Measurements from ENCODE around the gene TPTE2.
"Not testable (repeated sequence)": the region's sequence is repeated elsewhere in the genome, so short reads cannot be mapped to it uniquely, and the experiment has no call there.

The TPTE2 gene

GRCh38 chr13:19567820-19568534 lies 6.6 kb upstream of the TPTE2 start:
- in situ Hi-C loops (cut with HindIII; ENCODE audit: low sequenced_read_pairs) = no loop called here

GRCh38 chr13:19561585-19561984 lies 253 bp upstream of the TPTE2 start:
- in situ Hi-C loops (cut with HindIII; ENCODE audit: low sequenced_read_pairs) = no loop called here

- in situ Hi-C loops (cut with HindIII; ENCODE audit: low sequenced_read_pairs) = not testable (repeated sequence)
These were observed 660 bp downstream of the TPTE2 start for GRCh38 chr13:19560672-19561071.

- in situ Hi-C loops (cut with HindIII; ENCODE audit: low sequenced_read_pairs) = not testable (repeated sequence)
These were observed 1.6 kb downstream of the TPTE2 start for GRCh38 chr13:19559739-19560138.

DNA sequence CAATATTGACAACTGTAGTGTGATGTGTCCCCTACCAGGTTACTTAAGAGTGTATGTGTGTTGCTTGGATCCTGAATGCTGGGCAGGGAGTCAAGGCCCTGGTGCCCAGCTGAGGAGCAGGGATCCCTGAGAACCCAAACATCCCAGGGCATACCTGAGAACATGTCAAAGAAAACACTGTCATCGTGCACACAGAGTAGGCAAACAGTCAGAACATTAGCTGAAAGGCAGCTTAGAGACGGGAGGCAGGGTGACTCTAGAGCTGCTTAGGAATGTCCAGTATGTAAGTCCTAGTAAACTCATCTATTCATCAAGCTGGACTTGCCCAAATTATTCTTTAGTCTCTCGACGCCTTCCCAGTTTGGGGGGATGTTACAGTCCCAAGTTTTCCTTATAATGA lies 4.0 kb downstream of the TPTE2 start:
- in situ Hi-C loops (cut with HindIII; ENCODE audit: low sequenced_read_pairs) = not testable (repeated sequence)

GRCh38 chr13:19549245-19549644 lies 12.1 kb downstream of the TPTE2 start:
- in situ Hi-C loops (cut with HindIII; ENCODE audit: low sequenced_read_pairs) = not testable (repeated sequence)

GRCh38 chr13:19525634-19526033 lies 35.7 kb downstream of the TPTE2 start:
- in situ Hi-C loops (cut with HindIII; ENCODE audit: low sequenced_read_pairs) = not testable (repeated sequence)

DNA sequence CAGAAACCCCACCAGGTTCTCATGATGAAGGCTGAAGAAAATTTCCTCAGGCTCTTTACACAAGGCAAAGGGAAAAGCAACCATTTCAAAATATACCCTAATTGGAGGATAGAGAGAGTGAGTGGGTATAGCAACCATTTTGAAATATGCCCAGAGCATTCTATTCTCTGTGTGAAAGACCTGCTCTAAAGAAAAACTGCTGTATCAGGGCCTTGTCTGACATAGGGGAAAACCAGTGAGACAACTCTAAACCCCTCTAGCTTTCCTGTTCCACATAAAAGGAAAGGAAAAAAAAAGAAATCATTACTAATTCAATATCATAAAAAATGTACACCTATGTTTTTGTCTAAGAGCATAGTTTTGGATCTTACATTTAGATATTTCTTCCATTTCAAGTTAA lies 42.3 kb downstream of the TPTE2 start:
- in situ Hi-C loops (cut with HindIII; ENCODE audit: low sequenced_read_pairs) = no loop called here

GRCh38 chr13:19507623-19508022 lies 53.7 kb downstream of the TPTE2 start:
- in situ Hi-C loops (cut with HindIII; ENCODE audit: low sequenced_read_pairs) = not testable (repeated sequence)

DNA sequence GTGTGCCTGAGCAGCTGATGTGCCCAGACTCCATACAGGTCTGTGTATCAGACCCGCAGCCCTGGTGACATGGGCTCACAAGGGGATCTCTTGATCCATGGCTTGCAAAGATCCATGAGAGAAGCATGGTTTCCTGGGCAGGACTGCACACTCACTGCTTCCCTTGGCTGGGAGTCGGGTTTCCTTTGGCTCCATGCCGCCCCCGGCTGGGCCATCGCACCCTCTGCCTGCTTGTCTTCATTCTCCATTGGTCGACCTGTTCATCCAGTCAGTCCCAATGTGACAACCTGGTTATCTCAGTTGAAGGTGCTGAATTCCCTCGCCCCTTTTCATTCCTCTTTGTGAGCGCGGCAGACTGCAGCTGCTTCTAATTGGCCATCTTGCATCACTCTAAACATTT lies 101.2 kb downstream of the TPTE2 start:
- in situ Hi-C loops (cut with HindIII; ENCODE audit: low sequenced_read_pairs) = not testable (repeated sequence)

DNA sequence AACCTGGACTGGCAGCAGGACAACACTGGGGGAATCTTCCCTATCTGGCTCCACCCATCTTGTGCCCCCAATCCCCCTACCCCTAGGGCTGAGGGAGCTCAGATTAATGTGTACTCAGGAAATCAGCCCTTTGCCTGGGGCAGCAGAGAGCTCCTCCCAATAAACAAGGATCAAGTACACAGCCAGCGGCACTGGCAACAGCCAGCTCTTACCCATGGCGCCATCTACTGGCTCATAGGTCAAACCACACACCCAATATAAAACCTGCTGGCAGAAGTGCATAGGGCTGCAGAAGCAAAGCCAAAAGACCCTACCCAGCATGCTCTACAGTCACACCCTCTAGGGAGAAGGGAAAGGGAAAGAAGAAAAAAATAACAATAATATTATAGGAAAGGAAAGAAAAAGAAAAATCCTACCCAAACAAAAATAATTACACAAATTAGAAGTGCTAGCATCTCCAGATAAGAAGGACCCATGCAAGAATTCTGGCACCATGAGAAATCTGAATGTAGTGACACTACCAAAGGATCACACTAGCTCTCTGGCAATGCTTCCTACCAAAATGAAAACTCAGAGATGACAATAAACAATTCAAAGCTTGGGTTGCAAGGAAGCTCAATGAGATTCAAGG lies 122.2 kb downstream of the TPTE2 start:
- in situ Hi-C loops (cut with HindIII; ENCODE audit: low sequenced_read_pairs) = not testable (repeated sequence)

GRCh38 chr13:19437780-19438179 lies 123.6 kb downstream of the TPTE2 start:
- in situ Hi-C loops (cut with HindIII; ENCODE audit: low sequenced_read_pairs) = not testable (repeated sequence)

DNA sequence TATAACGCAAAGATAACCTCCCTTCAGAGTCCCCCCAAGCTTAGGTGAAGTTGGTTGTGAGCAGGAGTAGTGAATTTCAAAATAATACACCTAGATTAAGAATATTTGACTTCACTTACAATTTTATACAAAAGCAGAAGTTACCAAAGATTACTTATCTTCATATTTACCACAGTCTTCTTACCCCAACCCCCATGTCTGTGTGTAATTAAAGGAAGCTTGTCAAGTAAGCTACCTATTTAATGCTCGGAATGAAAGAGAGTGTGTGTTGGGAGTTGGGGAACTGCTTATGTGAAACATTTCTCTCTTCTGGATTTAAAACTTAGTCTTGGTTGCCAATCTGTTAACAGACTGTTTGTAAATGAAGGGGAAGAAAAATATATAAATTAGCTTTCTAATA lies 139.1 kb downstream of the TPTE2 start:
- in situ Hi-C loops (cut with HindIII; ENCODE audit: low sequenced_read_pairs) = not testable (repeated sequence)

DNA sequence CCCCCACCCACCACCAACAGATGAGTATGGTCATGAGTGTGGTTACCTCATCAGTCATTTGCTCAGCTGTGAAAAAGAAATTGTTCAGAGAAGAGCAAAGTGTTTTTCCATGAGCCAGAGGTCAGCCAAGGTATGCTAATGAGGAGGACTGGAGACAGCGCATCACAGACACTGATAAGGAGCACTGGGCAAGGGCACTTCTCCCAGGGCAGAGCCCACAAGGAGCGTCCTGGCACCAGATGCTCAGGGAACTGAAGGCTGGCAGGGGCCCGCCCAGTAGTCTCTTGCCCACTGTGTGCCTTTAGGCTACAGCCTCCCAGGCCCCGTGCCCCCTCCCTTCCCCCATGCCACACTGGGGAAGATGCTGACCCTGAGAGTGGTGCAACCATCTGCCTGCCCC lies 148.8 kb downstream of the TPTE2 start:
- in situ Hi-C loops (cut with HindIII; ENCODE audit: low sequenced_read_pairs) = not testable (repeated sequence)

DNA sequence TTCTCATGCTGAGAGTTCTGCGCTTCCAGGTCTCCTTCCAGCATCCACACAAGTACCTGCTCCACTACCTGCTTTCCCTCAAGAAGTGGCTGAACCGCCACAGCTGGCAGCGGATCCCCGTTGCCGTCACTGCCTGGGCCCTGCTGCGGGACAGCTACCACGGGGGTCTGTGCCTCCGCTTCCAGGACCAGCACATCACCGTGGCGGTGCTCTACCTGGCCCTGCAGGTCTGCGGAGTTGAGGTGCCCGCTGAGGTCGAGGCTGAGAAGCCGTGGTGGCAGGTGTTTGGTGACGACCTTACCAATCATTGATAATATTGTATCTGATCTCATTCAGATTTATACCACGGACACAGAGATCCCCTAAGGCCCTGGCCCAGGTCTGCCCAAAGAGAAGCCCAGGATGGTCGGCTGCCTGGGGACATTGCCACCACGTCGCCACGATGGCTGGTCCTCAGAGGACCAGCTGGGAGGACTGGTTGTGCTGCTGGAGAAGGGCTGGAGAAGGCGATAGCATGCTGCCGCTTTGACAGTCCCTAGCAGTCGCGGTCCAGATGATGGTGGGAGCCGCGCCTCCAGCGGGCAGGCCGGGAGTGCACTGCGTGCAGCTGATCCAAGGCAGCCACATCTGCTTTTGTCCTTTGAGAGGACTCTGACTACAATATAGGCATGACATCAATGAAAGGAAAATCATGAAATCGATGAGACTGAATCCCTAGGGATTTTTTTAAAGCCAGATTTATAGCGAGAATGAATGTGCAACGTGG lies 178.4 kb downstream of the TPTE2 start:
- in situ Hi-C loops (cut with HindIII; ENCODE audit: low sequenced_read_pairs) = not testable (repeated sequence)

- in situ Hi-C loops (cut with HindIII; ENCODE audit: low sequenced_read_pairs) = no loop called here
These were observed 179.2 kb downstream of the TPTE2 start for GRCh38 chr13:19382111-19382510.
